HUES6 (cell line): ENCODE data around the gene TAF9B.
"Not testable (repeated sequence)": the region's sequence is repeated elsewhere in the genome, so short reads cannot be mapped to it uniquely, and the experiment has no call there.

Experiments used
- H3K27ac ChIP-seq: 2 replicates; pipeline ENCODE4 v1.7.0; 2013; ENCODE audit warnings: low read depth, mild to moderate bottlenecking, low read length, inconsistent platforms
- H3K27me3 ChIP-seq: 2 replicates; pipeline ENCODE4 v1.6.1; 2013; ENCODE audit warnings: low read length; ENCODE audit not compliant: control insufficient read depth, insufficient read depth
- H3K36me3 ChIP-seq: 2 replicates; pipeline ENCODE4 v1.6.1; 2013; ENCODE audit warnings: low read length; ENCODE audit not compliant: control insufficient read depth, insufficient read depth
- H3K4me1 ChIP-seq: 2 replicates; pipeline ENCODE4 v1.6.1; 2013; ENCODE audit warnings: low read length; ENCODE audit not compliant: control insufficient read depth, insufficient read depth
- H3K4me3 ChIP-seq: 2 replicates; pipeline ENCODE4 v1.5.1; 2013; ENCODE audit warnings: low read depth, low read length
- H3K9ac ChIP-seq: one replicate; pipeline ENCODE4 v1.6.1; 2013; ENCODE audit warnings: mild to moderate bottlenecking, low read length
- H3K9me3 ChIP-seq: 2 replicates; pipeline ENCODE4 v1.6.1; 2013; ENCODE audit warnings: low read depth, low read length; ENCODE audit not compliant: control insufficient read depth, insufficient read depth

TAF9B gene

GRCh38 chrX:78139160-78140123, at the start of gene TAF9B:
TAF9B (minus strand) TSS chrX:78139650; CDS start chrX:78139611, 39 bp downstream.
- Histone ChIP-seq H3K4me3 (peak within 1 kb of the TSS; percentile 85), H3K27me3 (no peaks in the 10 kb centered on the region), H3K9ac (peak within 1 kb of the TSS; percentile 83), H3K27ac (peak within 1 kb of the TSS; percentile 50; the same call in 1 of the 2 replicates), H3K36me3 (no peaks in the 10 kb centered on the region), H3K4me1 (no peaks in the 10 kb centered on the region), H3K9me3 (peaks cover 19% of the 10 kb centered on the region; the same call in 1 of the 2 replicates)

- Histone ChIP-seq H3K36me3 (no peaks in the 10 kb centered on the region), H3K27ac (no peak overlapping the region; the same call in 1 of the 2 replicates), H3K9ac (peak overlapping the region; percentile 47), H3K4me1 (peaks cover 3% of the 10 kb centered on the region; the same call in 1 of the 2 replicates), H3K4me3 (peak overlapping the region; percentile 3; the same call in 1 of the 2 replicates), H3K27me3 (no peaks in the 10 kb centered on the region), H3K9me3 (peaks cover 18% of the 10 kb centered on the region)
Measured at GRCh38 chrX:78182881-78183280, 43.4 kb upstream of the TAF9B start.

GRCh38 chrX:78181307-78181706, 41.9 kb upstream of the TAF9B start:
- Histone ChIP-seq H3K27me3 (no peaks in the 10 kb centered on the region), H3K4me3 (no peak overlapping the region), H3K4me1 (peaks cover 3% of the 10 kb centered on the region; the same call in 1 of the 2 replicates), H3K27ac (no peak overlapping the region), H3K9me3 (peaks cover 15% of the 10 kb centered on the region), H3K36me3 (no peaks in the 10 kb centered on the region), H3K9ac (no peak overlapping the region)

- Histone ChIP-seq H3K4me1 (no peaks in the 10 kb centered on the region), H3K27ac (no peak overlapping the region), H3K36me3 (no peaks in the 10 kb centered on the region), H3K9me3 (peaks cover 7% of the 10 kb centered on the region; the same call in 1 of the 2 replicates), H3K4me3 (no peak overlapping the region), H3K27me3 (no peaks in the 10 kb centered on the region), H3K9ac (no peak overlapping the region)
Measured at GRCh38 chrX:78168065-78168464, 28.6 kb upstream of the TAF9B start.

GRCh38 chrX:78165425-78165824, 26.0 kb upstream of the TAF9B start:
- Histone ChIP-seq H3K36me3 (no peaks in the 10 kb centered on the region), H3K4me3 (no peak overlapping the region), H3K27ac (no peak overlapping the region), H3K4me1 (no peaks in the 10 kb centered on the region), H3K9ac (no peak overlapping the region), H3K9me3 (peaks cover 11% of the 10 kb centered on the region), H3K27me3 (no peaks in the 10 kb centered on the region)

- not testable (repeated sequence) for H3K27me3 ChIP-seq, H3K4me3 ChIP-seq, H3K9ac ChIP-seq, H3K4me1 ChIP-seq, H3K27ac ChIP-seq, H3K36me3 ChIP-seq
- peaks cover 23% of the 10 kb centered on the region for H3K9me3 ChIP-seq
Measured at GRCh38 chrX:78163175-78163574, 23.7 kb upstream of the TAF9B start.

- H3K27me3 ChIP-seq, H3K4me1 ChIP-seq, H3K9ac ChIP-seq, H3K36me3 ChIP-seq, H3K4me3 ChIP-seq, H3K27ac ChIP-seq: not testable (repeated sequence)
- H3K9me3 ChIP-seq = peaks cover 35% of the 10 kb centered on the region
Measured at GRCh38 chrX:78160711-78161110, 21.3 kb upstream of the TAF9B start.

GRCh38 chrX:78157846-78158245, 18.4 kb upstream of the TAF9B start:
- H3K9me3 ChIP-seq = peaks cover 31% of the 10 kb centered on the region
- not testable (repeated sequence) for H3K36me3 ChIP-seq, H3K4me3 ChIP-seq, H3K27ac ChIP-seq, H3K9ac ChIP-seq, H3K27me3 ChIP-seq, H3K4me1 ChIP-seq

- not testable (repeated sequence) for H3K27me3 ChIP-seq, H3K27ac ChIP-seq, H3K4me3 ChIP-seq, H3K36me3 ChIP-seq, H3K9ac ChIP-seq, H3K4me1 ChIP-seq
- peaks cover 29% of the 10 kb centered on the region for H3K9me3 ChIP-seq
Measured at GRCh38 chrX:78157373-78157772, 17.9 kb upstream of the TAF9B start.

GRCh38 chrX:78147002-78147540, 7.6 kb upstream of the TAF9B start:
- not testable (repeated sequence) for H3K9ac ChIP-seq, H3K27me3 ChIP-seq, H3K4me1 ChIP-seq, H3K27ac ChIP-seq, H3K4me3 ChIP-seq, H3K36me3 ChIP-seq
- peaks cover 51% of the 10 kb centered on the region for H3K9me3 ChIP-seq

GRCh38 chrX:78140206-78140605, 756 bp upstream of the TAF9B start:
- no peak overlapping the region for H3K4me3 ChIP-seq
- no peak overlapping the region for H3K9ac ChIP-seq
- H3K27ac ChIP-seq = no peak overlapping the region
- H3K36me3 ChIP-seq = no peaks in the 10 kb centered on the region
- H3K27me3 ChIP-seq = no peaks in the 10 kb centered on the region
- no peaks in the 10 kb centered on the region for H3K4me1 ChIP-seq
- peaks cover 22% of the 10 kb centered on the region; the same call in 1 of the 2 replicates for H3K9me3 ChIP-seq
